NCI-H2196 (cell line): Measurements from ENCODE around the gene KIF26B.

Experiments used
- DNase-seq: peaks from one replicate; lab custom pipeline; 2025; ENCODE audit not compliant: unreplicated experiment; lab: John Stamatoyannopoulos, UW

KIF26B gene

GRCh38 chr1:245542365-245542764 is 387.6 kb downstream of the KIF26B start:
- DNase-seq, result no peak

GRCh38 chr1:245544236-245544635 is 389.5 kb downstream of the KIF26B start:
- DNase-seq, result no peak

GRCh38 chr1:245546875-245547274 is 392.1 kb downstream of the KIF26B start:
- DNase-seq, result no peak

GRCh38 chr1:245549996-245550719 is 395.4 kb downstream of the KIF26B start:
- DNase-seq, result no peak

- no peak for DNase-seq
Observed at GRCh38 chr1:245550720-245551043, 395.9 kb downstream of the KIF26B start.

- no peak for DNase-seq
Observed at GRCh38 chr1:245551536-245551935, 396.8 kb downstream of the KIF26B start.

- no peak for DNase-seq
Observed at GRCh38 chr1:245552331-245552730, 397.5 kb downstream of the KIF26B start.

- no peak for DNase-seq
Observed at GRCh38 chr1:245556057-245556456, 401.3 kb downstream of the KIF26B start.

GRCh38 chr1:245558069-245558468 is 403.3 kb downstream of the KIF26B start:
- DNase-seq, result no peak

GRCh38 chr1:245560316-245560859 is 405.6 kb downstream of the KIF26B start:
- DNase-seq, result no peak

GRCh38 chr1:245561665-245562234 is 407.0 kb downstream of the KIF26B start:
- DNase-seq, result no peak

- DNase-seq, result no peak
Observed at GRCh38 chr1:245566134-245566533, 411.3 kb downstream of the KIF26B start.

- DNase-seq, result no peak
Observed at GRCh38 chr1:245566952-245567351, 412.2 kb downstream of the KIF26B start.

- DNase-seq, result no peak
Observed at GRCh38 chr1:245571815-245572294, 417.1 kb downstream of the KIF26B start.

GRCh38 chr1:245572709-245573108 is 417.9 kb downstream of the KIF26B start:
- no peak for DNase-seq

GRCh38 chr1:245575710-245576109 is 420.9 kb downstream of the KIF26B start:
- no peak for DNase-seq

- DNase-seq, result no peak
Observed at GRCh38 chr1:245576323-245576722, 421.5 kb downstream of the KIF26B start.

- no peak for DNase-seq
Observed at GRCh38 chr1:245577191-245578157, 422.7 kb downstream of the KIF26B start.

GRCh38 chr1:245578308-245578707 is 423.5 kb downstream of the KIF26B start:
- no peak for DNase-seq

GRCh38 chr1:245578771-245579170 is 424.0 kb downstream of the KIF26B start:
- DNase-seq, result no peak

- DNase-seq, result no peak
Observed at GRCh38 chr1:245579881-245580280, 425.1 kb downstream of the KIF26B start.
